HCT116 (cell line): ENCODE measurements around the gene PLCH2. TPM values are rescaled to one million over a fixed set of nuclear protein-coding genes. Genes with fewer than 3 reads are reported as not detected.

Source experiments
- ATAC-seq: fragments of 200-7000 bp; cut with Tn5 transposase; 2 replicates; pipeline ENCODE4 v1.9.1; 2020; ENCODE audit warnings: mild to moderate bottlenecking, moderate library complexity
- BruUV-seq: library from RNA; stranded (reverse); fragments of 400-500 nt; replicated peaks from 2 replicates; lab custom pipeline; 2021; lab: Mats Ljungman, UMichigan
- CTCF ChIA-PET: fragments of 300-600 bp; sonication (Branson Sonifier 250); formaldehyde crosslinking; loops from one replicate; lab custom pipeline; 2021; ENCODE audit warnings: antibody characterized with exemption; lab: Charles Lee
- POLR2A ChIA-PET: fragments of 300-600, 350-600 bp; sonication (Branson Sonifier 250); formaldehyde crosslinking; loops from one replicate; lab custom pipeline; 2021; ENCODE audit warnings: antibody characterized with exemption; lab: Charles Lee
- RAD21 ChIA-PET, 2 experiments: fragments of 300-600 bp; sonication (Branson Sonifier 250); formaldehyde crosslinking; loops; one replicate each; lab custom pipeline; 2023; ENCODE audit warnings: low total read pairs in 2 of 2; ENCODE audit not compliant: uncharacterized antibody in 2 of 2, unreplicated experiment in 2 of 2, low non-redundant PET in 1 of 2; lab: Charles Lee
- DNase-seq: peaks from one replicate; pipeline ENCODE4 v3.0.0-alpha.2; 2010; ENCODE audit warnings: low read depth, low spot score
- H2AFZ ChIP-seq: fragments of 200-600 bp; shearing (Covaris generic), sonication (generic); 2 replicates; pipeline ENCODE4 v1.6.1; 2017; ENCODE audit warnings: low read depth, mixed run types, mixed read lengths, antibody characterized with exemption, low read length; ENCODE audit not compliant: poor library complexity, severe bottlenecking
- H3K27ac ChIP-seq: 2 replicates; pipeline ENCODE4 v1.5.1; 2012; ENCODE audit warnings: low read depth, low read length
- H3K27me3 ChIP-seq: fragments of 200-600 bp; sonication (generic); 2 replicates; pipeline ENCODE4 v1.6.1; 2016; ENCODE audit warnings: mixed run types, low read length, mixed read lengths; ENCODE audit not compliant: insufficient read depth
- H3K36me3 ChIP-seq, 2 experiments: fragments of 200-500 bp in 1 of 2; fragments of 200-600 bp in 1 of 2; sonication (Bioruptor generic) in 1 of 2; sonication (generic) in 1 of 2; 2 replicates each; pipeline versions ENCODE4 v1.5.1 to v1.6.1; 2014 to 2016; ENCODE audit warnings: low read length in 2 of 2, inconsistent platforms in 1 of 2, mixed read lengths in 1 of 2, mixed run types in 1 of 2; ENCODE audit not compliant: insufficient read depth in 2 of 2, control insufficient read depth in 1 of 2
- H3K4me1 ChIP-seq, 2 experiments: fragments of 200-600 bp in 1 of 2; sonication (generic) in 1 of 2; 2 replicates each; pipeline versions ENCODE4 v1.5.1 to v1.6.1; 2012 to 2017; ENCODE audit warnings: low read length in 2 of 2, inconsistent platforms in 1 of 2, mild to moderate bottlenecking in 1 of 2, mixed read lengths in 1 of 2, mixed run types in 1 of 2, moderate library complexity in 1 of 2; ENCODE audit not compliant: insufficient read depth in 2 of 2, control insufficient read depth in 1 of 2
- H3K4me2 ChIP-seq: fragments of 200-600 bp; sonication (generic); 2 replicates; pipeline ENCODE4 v1.6.1; 2017; ENCODE audit warnings: mixed run types, low read length, mixed read lengths
- H3K4me3 ChIP-seq, 2 experiments: fragments of 200-600 bp in 1 of 2; sonication (generic) in 1 of 2; replicated peaks in 1 of 2; 2 replicates each; pipeline ENCODE4 v1.5.1; 2011 to 2016; ENCODE audit warnings: low read length in 2 of 2, control low read depth in 1 of 2, low read depth in 1 of 2, mild to moderate bottlenecking in 1 of 2, mixed read lengths in 1 of 2, mixed run types in 1 of 2
- H3K79me2 ChIP-seq: fragments of 200-600 bp; sonication (generic); 2 replicates; pipeline ENCODE4 v1.6.1; 2017; ENCODE audit warnings: mild to moderate bottlenecking, mixed run types, low read length, moderate library complexity, mixed read lengths; ENCODE audit not compliant: insufficient read depth
- H3K9ac ChIP-seq: fragments of 200-600 bp; sonication (generic); 2 replicates; pipeline ENCODE4 v1.6.1; 2016; ENCODE audit warnings: low read length, mixed read lengths
- H3K9me2 ChIP-seq: fragments of 200-600 bp; sonication (generic), shearing (Covaris generic); 2 replicates; pipeline ENCODE4 v1.6.1; 2017; ENCODE audit warnings: mixed run types, mild to moderate bottlenecking, moderate library complexity; ENCODE audit not compliant: insufficient read depth
- H3K9me3 ChIP-seq, 2 experiments: fragments of 200-500 bp in 1 of 2; fragments of 200-600 bp in 1 of 2; sonication (Bioruptor generic) in 1 of 2; sonication (generic) in 1 of 2; 2 replicates each; pipeline ENCODE4 v1.6.1; 2014 to 2017; ENCODE audit warnings: low read length in 2 of 2, mixed read lengths in 2 of 2, inconsistent platforms in 1 of 2, low read depth in 1 of 2, mild to moderate bottlenecking in 1 of 2, mixed run types in 1 of 2, moderate library complexity in 1 of 2; ENCODE audit not compliant: control insufficient read depth in 1 of 2, insufficient read depth in 1 of 2
- H4K20me1 ChIP-seq: fragments of 200-600 bp; sonication (generic), shearing (Covaris generic); 2 replicates; pipeline ENCODE4 v1.6.1; 2017; ENCODE audit warnings: mixed run types, mild to moderate bottlenecking, moderate library complexity; ENCODE audit not compliant: insufficient read depth
- CBX3 ChIP-seq: IDR thresholded peaks from 2 replicates; pipeline ENCODE4 v1.6.1; 2012; ENCODE audit warnings: low read depth
- EGR1 ChIP-seq: IDR thresholded peaks from 2 replicates; pipeline ENCODE4 v1.6.1; 2012; ENCODE audit warnings: low read depth
- ELF1 ChIP-seq: IDR thresholded peaks from 2 replicates; pipeline ENCODE4 v1.6.1; 2012; ENCODE audit warnings: low read depth, borderline replicate concordance
- EZH2 ChIP-seq: fragments of 200-600 bp; sonication (generic); IDR thresholded peaks from 2 replicates; pipeline ENCODE4 v1.6.1; 2017; ENCODE audit warnings: antibody characterized with exemption, mixed run types
- JUND ChIP-seq: IDR thresholded peaks from 2 replicates; pipeline ENCODE4 v1.6.1; 2012
- POLR2A ChIP-seq: IDR thresholded peaks from 2 replicates; pipeline ENCODE4 v1.7.0; 2011; ENCODE audit warnings: borderline replicate concordance; ENCODE audit not compliant: insufficient read depth, insufficient read length; ENCODE audit errors: extremely low read depth
- RAD21 ChIP-seq: IDR thresholded peaks from 2 replicates; pipeline ENCODE4 v1.6.1; 2012; ENCODE audit warnings: low read depth, mild to moderate bottlenecking
- SRF ChIP-seq: IDR thresholded peaks from 2 replicates; pipeline ENCODE4 v1.6.1; 2012; ENCODE audit warnings: low read depth
- TCF7L2 ChIP-seq: IDR thresholded peaks from 2 replicates; pipeline ENCODE4 v1.7.0; 2011; ENCODE audit warnings: borderline replicate concordance, inconsistent platforms; ENCODE audit not compliant: insufficient read depth, insufficient read length; ENCODE audit errors: extremely low read depth
- YY1 ChIP-seq: IDR thresholded peaks from 2 replicates; pipeline ENCODE4 v1.6.1; 2011; ENCODE audit warnings: low read length, low read depth, moderate library complexity, mild to moderate bottlenecking; ENCODE audit not compliant: insufficient replicate concordance; ENCODE audit errors: extremely low read depth
- ZNF274 ChIP-seq: fragments of 200-500 bp; sonication (Bioruptor generic); IDR thresholded peaks from 2 replicates; pipeline ENCODE4 v1.6.1; 2014; ENCODE audit warnings: mild to moderate bottlenecking, low read depth, low read length, inconsistent platforms
- intact Hi-C: fragments of 100-400 bp; cut with micrococcal nuclease; formaldehyde crosslinking; loops from 2 replicates; pipeline ENCODE4 v1.10.0; 2022
- total RNA-seq: library from RNA; stranded (reverse); gene quantifications from one replicate; pipeline ENCODE4 v1.2.1, GENCODE V29; 2021; ENCODE audit not compliant: unreplicated experiment
- TF ChIP-seq, protein P1 (sequence below), 3 experiments: fragments of 200-600 bp in 1 of 3; sonication (generic) in 1 of 3; IDR thresholded peaks in 2 of 3; conservative IDR thresholded peaks in 1 of 3; 2 replicates each; pipeline ENCODE4 v1.5.1; 2012 to 2017; ENCODE audit warnings: low read depth in 2 of 3, low read length in 2 of 3, antibody characterized with exemption in 1 of 3, borderline replicate concordance in 1 of 3, control low read depth in 1 of 3, mild to moderate bottlenecking in 1 of 3, mixed read lengths in 1 of 3, mixed run types in 1 of 3, moderate library complexity in 1 of 3; ENCODE audit not compliant: insufficient read depth in 1 of 3

PLCH2 gene
- total RNA-seq, 1 experiment from 2014 or later = 2.0 TPM

DNA sequence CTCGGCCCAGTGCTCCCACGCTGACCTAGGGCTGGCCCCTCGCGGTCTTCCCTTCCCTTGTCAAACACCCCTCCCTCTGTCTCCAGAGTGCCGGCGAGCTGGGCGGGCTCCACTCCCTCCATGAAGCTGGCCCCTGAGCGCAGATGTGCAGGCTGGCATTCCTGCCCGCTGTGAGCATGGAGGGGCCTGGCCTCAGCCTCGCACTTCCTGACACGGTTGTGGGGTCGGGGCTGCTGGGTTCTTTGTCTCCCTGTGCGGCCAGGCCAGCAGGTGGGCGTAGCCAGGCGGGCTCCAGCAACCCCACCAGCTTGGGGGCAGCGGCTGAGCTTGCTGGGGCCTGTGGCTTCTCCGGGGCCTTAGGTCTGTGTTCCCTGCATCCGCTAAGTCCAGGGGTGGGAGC lies 49.5 kb upstream of the PLCH2 start:
- no peaks in the 10 kb centered on the region for H3K79me2 ChIP-seq
- H3K4me3 ChIP-seq = no peak overlapping the region
- no peak overlapping the region for H2AFZ ChIP-seq
- ATAC-seq (no peak), DNase-seq (no peak)
- RAD21 ChIA-PET = no interaction called here
- H3K27ac ChIP-seq = no peak overlapping the region
- no peaks in the 10 kb centered on the region for H3K36me3 ChIP-seq
- intact Hi-C loops = no loop called here
- CTCF ChIA-PET = no interaction called here
- no peak for TF ChIP-seq CBX3
- no peak for TF ChIP-seq ELF1
- no peak for TF ChIP-seq EZH2
- TF ChIP-seq ZNF274 = no peak
- TF ChIP-seq JUND = no peak
- no peak for TF ChIP-seq SRF
- no peak for TF ChIP-seq POLR2A
- TF ChIP-seq, protein P1, sequence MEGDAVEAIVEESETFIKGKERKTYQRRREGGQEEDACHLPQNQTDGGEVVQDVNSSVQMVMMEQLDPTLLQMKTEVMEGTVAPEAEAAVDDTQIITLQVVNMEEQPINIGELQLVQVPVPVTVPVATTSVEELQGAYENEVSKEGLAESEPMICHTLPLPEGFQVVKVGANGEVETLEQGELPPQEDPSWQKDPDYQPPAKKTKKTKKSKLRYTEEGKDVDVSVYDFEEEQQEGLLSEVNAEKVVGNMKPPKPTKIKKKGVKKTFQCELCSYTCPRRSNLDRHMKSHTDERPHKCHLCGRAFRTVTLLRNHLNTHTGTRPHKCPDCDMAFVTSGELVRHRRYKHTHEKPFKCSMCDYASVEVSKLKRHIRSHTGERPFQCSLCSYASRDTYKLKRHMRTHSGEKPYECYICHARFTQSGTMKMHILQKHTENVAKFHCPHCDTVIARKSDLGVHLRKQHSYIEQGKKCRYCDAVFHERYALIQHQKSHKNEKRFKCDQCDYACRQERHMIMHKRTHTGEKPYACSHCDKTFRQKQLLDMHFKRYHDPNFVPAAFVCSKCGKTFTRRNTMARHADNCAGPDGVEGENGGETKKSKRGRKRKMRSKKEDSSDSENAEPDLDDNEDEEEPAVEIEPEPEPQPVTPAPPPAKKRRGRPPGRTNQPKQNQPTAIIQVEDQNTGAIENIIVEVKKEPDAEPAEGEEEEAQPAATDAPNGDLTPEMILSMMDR (IDR thresholded peaks at IDR 0.05 in 2 of 3, conservative IDR thresholded peaks at IDR 0.05 in 1 of 3; ENCODE audit: borderline replicate concordance in 1 of 3, insufficient read depth in 1 of 3, low read depth in 2 of 3, low read length in 2 of 3) = no peak
- TF ChIP-seq YY1 = no peak
- TF ChIP-seq TCF7L2 = no peak
- no peak for TF ChIP-seq EGR1
- TF ChIP-seq RAD21 = no peak
- POLR2A ChIA-PET = no interaction called here
- no peak overlapping the region for H3K4me2 ChIP-seq
- H3K9me3 ChIP-seq = peaks cover 3 to 15% of the 10 kb centered on the region in 2 experiments; a peak in 2 of 4 replicates
- no peak overlapping the region for H3K9ac ChIP-seq
- H3K4me1 ChIP-seq = no peaks in the 10 kb centered on the region
- no peaks in the 10 kb centered on the region for H3K27me3 ChIP-seq
- BruUV-seq = no TSS peak
- H4K20me1 ChIP-seq = no peaks in the 10 kb centered on the region
- no peaks in the 10 kb centered on the region for H3K9me2 ChIP-seq
